K562 (cell line): ENCODE results near the gene BRPF1.
A peak's percentile ranks its signal among the peaks of the same experiment; 100 is the strongest.

Source experiments
- POLR2A ChIP-seq: fragments of 450-650 bp; conservative IDR thresholded peaks from 2 replicates; pipeline ENCODE4 v1.6.1; 2016
- PTTG1 ChIP-seq: fragments of 450-650 bp; IDR thresholded peaks from 2 replicates; pipeline ENCODE4 v1.6.1; 2016; ENCODE audit warnings: low read depth, mild to moderate bottlenecking, missing genetic modification characterization, missing compliant biosample characterization
- TAF1 ChIP-seq: IDR thresholded peaks from 2 replicates; pipeline ENCODE4 v1.6.1; 2011; ENCODE audit warnings: mild to moderate bottlenecking, low read length, moderate library complexity; ENCODE audit not compliant: insufficient read depth, control insufficient read depth, severe bottlenecking; ENCODE audit errors: extremely low read depth
- TF ChIP-seq, protein P1 (sequence below), 3 experiments: IDR thresholded peaks in 2 of 3; conservative IDR thresholded peaks in 1 of 3; 2 replicates each; pipeline ENCODE4 v1.5.1; 2011 to 2012; ENCODE audit warnings: low read length in 3 of 3, mild to moderate bottlenecking in 3 of 3, control low read depth in 2 of 3, improper control_type of control experiment in 1 of 3, inconsistent platforms in 1 of 3, low read depth in 1 of 3, mixed read lengths in 1 of 3, moderate library complexity in 1 of 3; ENCODE audit not compliant: insufficient read depth in 2 of 3
- TF ChIP-seq, protein P2 (sequence below): sonication (generic); formaldehyde crosslinking; IDR thresholded peaks from 2 replicates; pipeline ENCODE4 v1.8.0; 2022; ENCODE audit warnings: mild to moderate bottlenecking, missing genetic modification reagents

DNA sequence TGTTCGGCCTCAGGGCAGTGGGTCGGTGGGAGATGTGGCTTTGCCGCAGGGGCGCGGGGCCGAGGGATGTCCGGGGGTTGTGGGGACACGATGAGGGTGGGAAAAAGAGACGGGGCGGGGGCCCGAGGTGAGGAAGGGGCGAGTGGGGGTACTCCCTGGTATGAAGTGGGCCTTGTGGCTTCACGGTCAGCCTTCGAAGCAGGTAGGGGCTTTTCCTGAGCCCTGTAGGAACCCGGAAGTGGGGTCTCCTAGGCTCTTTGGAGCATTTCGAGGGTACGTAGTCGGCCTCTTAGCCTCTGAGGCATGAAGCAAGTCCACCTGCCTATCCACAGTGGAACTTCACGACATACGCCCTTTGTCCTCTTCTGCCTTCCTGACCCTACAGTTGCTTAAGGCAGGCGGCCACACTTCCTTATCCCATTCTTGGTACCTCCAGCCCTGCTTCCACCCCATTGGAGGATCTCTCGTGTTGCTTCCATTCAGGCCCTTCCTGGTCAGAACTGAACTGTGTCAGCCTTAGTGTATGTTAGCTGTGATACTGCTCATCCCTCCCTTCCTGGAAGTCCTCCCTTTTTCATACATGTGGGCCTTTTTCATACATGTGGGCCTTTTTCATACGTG, 61.7 kb downstream of the BRPF1 start:
- TF ChIP-seq, protein P1, sequence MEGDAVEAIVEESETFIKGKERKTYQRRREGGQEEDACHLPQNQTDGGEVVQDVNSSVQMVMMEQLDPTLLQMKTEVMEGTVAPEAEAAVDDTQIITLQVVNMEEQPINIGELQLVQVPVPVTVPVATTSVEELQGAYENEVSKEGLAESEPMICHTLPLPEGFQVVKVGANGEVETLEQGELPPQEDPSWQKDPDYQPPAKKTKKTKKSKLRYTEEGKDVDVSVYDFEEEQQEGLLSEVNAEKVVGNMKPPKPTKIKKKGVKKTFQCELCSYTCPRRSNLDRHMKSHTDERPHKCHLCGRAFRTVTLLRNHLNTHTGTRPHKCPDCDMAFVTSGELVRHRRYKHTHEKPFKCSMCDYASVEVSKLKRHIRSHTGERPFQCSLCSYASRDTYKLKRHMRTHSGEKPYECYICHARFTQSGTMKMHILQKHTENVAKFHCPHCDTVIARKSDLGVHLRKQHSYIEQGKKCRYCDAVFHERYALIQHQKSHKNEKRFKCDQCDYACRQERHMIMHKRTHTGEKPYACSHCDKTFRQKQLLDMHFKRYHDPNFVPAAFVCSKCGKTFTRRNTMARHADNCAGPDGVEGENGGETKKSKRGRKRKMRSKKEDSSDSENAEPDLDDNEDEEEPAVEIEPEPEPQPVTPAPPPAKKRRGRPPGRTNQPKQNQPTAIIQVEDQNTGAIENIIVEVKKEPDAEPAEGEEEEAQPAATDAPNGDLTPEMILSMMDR (IDR thresholded peaks at IDR 0.05 in 2 of 3, conservative IDR thresholded peaks at IDR 0.05 in 1 of 3; ENCODE audit: insufficient read depth in 2 of 3, low read depth in 1 of 3, low read length in 3 of 3): no peak; a peak in 1 of 6 replicates
- TF ChIP-seq POLR2A (peak; percentile 6), TAF1 (no peak), PTTG1 (tag) (no peak)
- TF ChIP-seq, protein P2, sequence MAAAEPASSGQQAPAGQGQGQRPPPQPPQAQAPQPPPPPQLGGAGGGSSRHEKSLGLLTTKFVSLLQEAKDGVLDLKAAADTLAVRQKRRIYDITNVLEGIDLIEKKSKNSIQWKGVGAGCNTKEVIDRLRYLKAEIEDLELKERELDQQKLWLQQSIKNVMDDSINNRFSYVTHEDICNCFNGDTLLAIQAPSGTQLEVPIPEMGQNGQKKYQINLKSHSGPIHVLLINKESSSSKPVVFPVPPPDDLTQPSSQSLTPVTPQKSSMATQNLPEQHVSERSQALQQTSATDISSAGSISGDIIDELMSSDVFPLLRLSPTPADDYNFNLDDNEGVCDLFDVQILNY (CRISPR knock-in tag): no peak
